SJSA1 (cell line): Measurements from ENCODE around the gene BRI3BP. TPM values are rescaled to one million over a fixed set of nuclear protein-coding genes. Genes with fewer than 3 reads are reported as not detected.
A peak's percentile ranks its signal among the peaks of the same experiment; 100 is the strongest.
"Not testable (repeated sequence)": the region's sequence is repeated elsewhere in the genome, so short reads cannot be mapped to it uniquely, and the experiment has no call there.

Experiments
- DNase-seq, 2 experiments: peaks; one replicate each; pipeline ENCODE4 v3.0.0-alpha.2; 2015 to 2020; ENCODE audit warnings: low spot score in 2 of 2, low read depth in 1 of 2
- H3K27ac ChIP-seq: fragments of 250-450 bp; sonication (Bioruptor Pico); 2 replicates; pipeline ENCODE4 v1.5.1; 2020; ENCODE audit warnings: mild to moderate bottlenecking, moderate library complexity
- H3K27me3 ChIP-seq: fragments of 250-450 bp; sonication (Bioruptor Pico); replicated peaks from 2 replicates; pipeline ENCODE4 v1.5.1; 2020; ENCODE audit warnings: mild to moderate bottlenecking, moderate library complexity
- H3K36me3 ChIP-seq: fragments of 250-450 bp; sonication (Bioruptor Pico); 2 replicates; pipeline ENCODE4 v1.5.1; 2020; ENCODE audit warnings: mild to moderate bottlenecking
- H3K4me1 ChIP-seq: fragments of 250-450 bp; sonication (Bioruptor Pico); replicated peaks from 2 replicates; pipeline ENCODE4 v1.6.1; 2021; ENCODE audit warnings: mild to moderate bottlenecking
- H3K4me3 ChIP-seq: fragments of 250-450 bp; sonication (Bioruptor Pico); 2 replicates; pipeline ENCODE4 v1.5.1; 2020; ENCODE audit warnings: mild to moderate bottlenecking
- H3K9me3 ChIP-seq: fragments of 250-450 bp; sonication (Bioruptor Pico); replicated peaks from 2 replicates; pipeline ENCODE4 v1.5.1; 2020; ENCODE audit warnings: mild to moderate bottlenecking
- total RNA-seq: library from RNA; depleted of rRNA; stranded (reverse); fragments of >200 nt; shearing (Covaris generic); gene quantifications from 2 replicates; pipeline ENCODE4 v1.2.3, GENCODE V29; 2014

Gene BRI3BP
- total RNA-seq, 1 experiment from 2014 or later, result 12.4 TPM

DNA sequence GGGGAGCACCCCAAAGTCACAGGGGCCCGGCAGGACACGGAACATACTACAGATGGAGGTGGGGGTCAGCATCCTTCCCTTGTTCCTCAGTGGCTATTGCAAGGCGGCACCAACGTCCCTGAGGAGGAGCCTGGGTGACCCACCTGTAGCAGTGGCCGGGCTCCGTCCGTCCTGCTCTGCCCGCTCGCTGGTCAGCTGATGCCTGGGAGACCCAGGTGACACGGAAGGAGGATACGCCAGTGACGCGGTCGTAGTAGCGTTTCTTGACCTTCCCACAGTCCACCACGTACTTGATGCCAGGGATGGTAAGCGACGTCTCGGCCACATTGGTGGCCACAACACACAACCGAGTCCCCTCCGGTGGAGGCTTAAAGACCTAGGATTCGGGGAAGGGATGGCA is 29.2 kb upstream of the BRI3BP start:
- Histone ChIP-seq H3K36me3 (peaks cover 78% of the 10 kb centered on the region), H3K4me1 (no peaks in the 10 kb centered on the region), H3K27me3 (no peaks in the 10 kb centered on the region), H3K27ac (no peak overlapping the region), H3K4me3 (no peak overlapping the region), H3K9me3 (no peaks in the 10 kb centered on the region)
- DNase-seq, result no peak

DNA sequence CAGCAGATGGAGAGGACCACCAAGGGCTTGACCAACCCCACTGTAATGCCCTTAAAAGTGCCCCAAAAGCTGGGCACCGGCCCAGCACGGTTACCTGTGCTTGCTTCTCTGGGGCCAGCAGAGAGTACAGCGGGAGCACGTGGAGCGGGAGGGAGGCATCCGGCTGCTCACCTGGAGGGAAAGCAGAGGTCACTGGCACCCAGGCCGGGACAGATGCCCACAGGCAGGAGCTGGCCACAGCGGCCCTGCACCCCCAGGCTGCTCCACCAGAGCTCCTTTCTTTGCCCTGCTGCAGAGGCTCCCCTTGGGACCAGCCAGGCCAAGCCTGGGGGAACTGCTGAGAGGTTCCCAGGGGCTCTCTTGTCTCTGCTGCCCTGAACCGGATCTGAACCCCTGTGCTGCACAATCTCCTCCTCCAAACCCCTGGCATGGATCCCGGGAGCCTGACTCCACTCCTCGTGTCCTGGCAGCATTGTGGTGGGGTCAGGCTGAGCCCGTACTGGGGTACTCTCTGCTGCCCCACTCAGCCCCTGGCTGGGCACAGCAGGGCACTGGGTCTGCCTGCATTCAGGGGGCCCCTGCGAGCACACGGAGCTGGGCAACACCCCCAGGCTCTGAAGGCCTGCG is 28.5 kb upstream of the BRI3BP start:
- Histone ChIP-seq H3K36me3 (peaks cover 73% of the 10 kb centered on the region), H3K9me3 (no peaks in the 10 kb centered on the region), H3K27me3 (no peaks in the 10 kb centered on the region), H3K4me1 (no peaks in the 10 kb centered on the region), H3K4me3 (no peak overlapping the region), H3K27ac (no peak overlapping the region)
- DNase-seq, result no peak

DNA sequence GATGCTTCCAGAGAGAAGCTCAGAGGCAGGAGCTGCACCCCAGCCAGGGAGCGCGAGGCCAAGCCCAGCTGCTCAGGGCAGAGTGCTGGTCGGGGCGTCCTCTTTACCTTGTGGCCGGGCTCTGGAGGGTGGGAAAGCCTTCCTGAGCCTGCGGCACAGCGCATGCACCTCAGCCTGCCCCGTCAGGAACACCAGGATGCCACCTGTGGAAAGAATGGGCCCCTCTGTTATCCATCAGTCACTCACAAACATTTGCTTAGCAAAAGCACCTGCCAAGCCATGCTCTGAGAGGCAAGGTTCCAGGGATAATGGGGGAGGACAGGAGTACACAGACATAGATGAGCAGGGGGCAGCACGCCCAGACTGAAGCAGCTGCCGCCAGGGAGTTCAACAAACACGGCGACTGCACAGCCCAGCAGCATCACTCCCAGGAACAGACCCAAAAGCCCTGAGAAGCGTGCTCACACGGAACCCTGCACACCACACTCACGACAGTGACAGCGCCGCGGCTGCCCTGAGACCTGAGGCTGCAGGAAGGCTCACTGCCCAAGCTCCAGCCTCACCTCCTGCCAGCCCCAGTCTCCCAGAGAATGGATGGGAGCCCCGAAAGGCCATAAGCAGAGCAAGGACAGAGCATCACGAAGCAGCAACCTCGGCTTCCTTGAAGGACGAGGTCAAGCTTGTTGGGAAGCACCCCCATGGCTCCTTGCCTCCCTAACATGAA is 26.3 kb upstream of the BRI3BP start:
- no peak for DNase-seq
- Histone ChIP-seq H3K9me3 (no peaks in the 10 kb centered on the region), H3K4me3 (no peak overlapping the region), H3K36me3 (peaks cover 77% of the 10 kb centered on the region), H3K4me1 (no peaks in the 10 kb centered on the region), H3K27me3 (no peaks in the 10 kb centered on the region), H3K27ac (no peak overlapping the region)

DNA sequence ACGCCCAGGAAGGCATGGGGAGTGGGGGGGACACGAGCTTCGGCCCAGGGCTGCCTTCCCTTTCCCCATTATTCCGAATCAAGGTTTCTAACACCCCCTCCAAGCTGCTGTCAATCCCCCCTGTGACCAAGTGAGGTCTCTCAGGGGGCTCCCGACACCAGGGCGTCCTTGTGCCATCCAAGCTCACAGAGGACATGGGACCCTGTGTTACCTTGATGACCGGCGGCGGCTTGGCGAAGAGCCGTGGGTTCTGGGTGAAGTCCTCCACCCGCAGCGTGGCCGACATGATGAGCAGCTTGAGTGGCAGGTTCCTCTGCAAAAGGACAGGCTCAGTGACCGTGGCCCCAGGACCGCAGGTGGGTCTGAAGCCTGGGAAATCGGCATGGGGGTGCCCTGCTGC is 24.8 kb upstream of the BRI3BP start:
- Histone ChIP-seq H3K27ac (no peak overlapping the region), H3K9me3 (no peaks in the 10 kb centered on the region), H3K27me3 (no peaks in the 10 kb centered on the region), H3K4me1 (no peaks in the 10 kb centered on the region), H3K4me3 (no peak overlapping the region), H3K36me3 (peaks cover 70% of the 10 kb centered on the region)
- no peak for DNase-seq

DNA sequence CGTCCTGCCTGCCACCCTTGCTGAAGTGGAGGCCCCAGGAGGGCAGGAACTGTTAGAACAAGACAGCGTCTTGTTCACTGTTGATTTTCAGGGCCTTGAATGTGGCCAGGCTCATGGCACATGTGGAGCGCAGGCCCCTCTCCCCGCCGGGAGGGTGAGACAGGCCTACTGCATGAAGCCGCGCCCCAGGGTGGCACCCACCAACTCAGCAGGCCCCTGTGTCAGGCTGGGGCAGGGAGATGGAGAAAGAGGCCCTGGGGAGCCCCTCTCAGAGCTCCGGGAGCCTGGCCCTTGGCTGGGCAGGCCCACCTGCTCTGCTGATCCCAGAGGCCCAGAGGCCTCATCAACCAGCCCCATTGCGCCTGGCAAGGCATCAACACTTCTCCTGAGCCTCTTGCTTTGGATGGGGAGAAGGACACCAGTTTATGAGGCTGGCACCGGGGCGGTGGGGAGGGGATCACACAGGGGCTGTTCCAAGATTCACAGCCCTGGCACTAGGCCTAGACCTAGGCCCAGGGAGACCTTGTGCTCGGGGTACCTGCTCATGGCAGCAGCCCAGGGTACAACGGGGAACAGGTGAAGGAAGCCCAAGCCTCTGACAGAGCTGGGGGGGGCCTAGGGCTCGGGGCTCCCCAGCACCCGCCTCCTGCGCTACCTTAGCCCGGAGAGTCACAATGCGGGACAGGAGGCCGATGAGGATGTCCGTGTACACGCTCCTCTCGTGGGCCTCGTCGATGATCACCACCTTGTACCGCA is 22.6 kb upstream of the BRI3BP start:
- Histone ChIP-seq H3K36me3 (peaks cover 70% of the 10 kb centered on the region), H3K27me3 (no peaks in the 10 kb centered on the region), H3K4me3 (no peak overlapping the region), H3K27ac (no peak overlapping the region), H3K4me1 (no peaks in the 10 kb centered on the region), H3K9me3 (no peaks in the 10 kb centered on the region)
- DNase-seq, result no peak

DNA sequence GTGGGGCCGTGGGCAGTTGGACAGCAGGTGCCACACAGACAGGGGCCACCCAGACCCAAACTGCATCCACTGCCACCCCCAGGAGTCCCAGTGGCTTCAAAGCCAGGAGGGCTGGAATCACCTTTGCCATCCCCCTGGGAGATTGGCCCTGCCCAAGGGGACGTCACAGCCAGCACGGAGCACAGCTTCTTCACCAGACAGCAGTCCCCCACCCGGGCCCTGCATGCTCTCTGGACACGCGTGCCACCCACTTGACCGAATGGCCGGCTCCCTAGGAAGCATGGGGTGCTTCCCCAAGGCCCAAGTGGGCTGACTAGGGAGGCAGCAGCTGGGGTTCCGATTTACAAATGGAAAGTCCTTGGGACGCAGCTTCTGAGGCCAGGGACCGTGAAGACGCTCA is 21.8 kb upstream of the BRI3BP start:
- Histone ChIP-seq H3K4me3 (no peak overlapping the region), H3K27me3 (no peaks in the 10 kb centered on the region), H3K36me3 (peaks cover 71% of the 10 kb centered on the region), H3K9me3 (no peaks in the 10 kb centered on the region), H3K27ac (no peak overlapping the region), H3K4me1 (no peaks in the 10 kb centered on the region)
- DNase-seq, result no peak

DNA sequence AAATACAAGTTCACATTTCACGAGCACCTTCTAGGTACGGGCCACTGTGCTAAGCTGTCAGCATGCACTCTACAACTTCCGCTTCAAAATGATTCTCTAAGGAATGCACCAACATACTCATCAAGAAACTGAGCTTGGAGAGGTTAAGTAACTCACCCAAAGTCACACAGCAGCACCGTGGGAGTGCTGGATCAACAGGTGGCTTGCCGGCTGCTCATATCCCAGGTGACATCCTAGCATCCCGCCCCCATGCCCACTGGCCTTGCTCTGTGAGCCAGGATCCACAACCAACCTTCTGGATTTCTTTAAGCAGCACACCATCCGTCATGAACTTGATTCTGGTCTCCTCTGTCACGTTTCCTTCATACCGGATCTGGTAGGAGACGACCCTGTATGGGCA is 21.2 kb upstream of the BRI3BP start:
- no peak overlapping the region for H3K4me3 ChIP-seq
- peaks cover 71% of the 10 kb centered on the region for H3K36me3 ChIP-seq
- H3K27ac ChIP-seq, result no peak overlapping the region

DNA sequence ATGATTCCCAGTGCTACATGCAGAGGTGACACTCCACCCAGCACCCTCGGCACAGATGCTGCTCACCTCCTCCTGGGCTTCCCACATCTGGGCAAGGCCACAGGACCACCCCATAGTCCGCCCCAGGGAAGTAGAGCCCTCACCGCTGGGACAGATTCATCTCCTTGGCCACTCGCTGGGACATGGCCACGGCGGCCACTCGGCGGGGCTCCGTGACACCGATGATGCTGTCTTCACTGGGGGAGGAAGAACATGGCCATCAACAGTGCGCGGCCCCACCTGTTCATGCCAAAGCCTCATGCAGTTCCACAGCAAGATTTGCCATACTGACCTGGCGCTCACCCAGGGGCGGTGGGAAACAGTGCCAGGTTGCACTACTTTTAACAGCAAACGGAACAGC is 18.2 kb upstream of the BRI3BP start:
- no peak for DNase-seq
- Histone ChIP-seq H3K27ac (no peak overlapping the region), H3K4me3 (no peak overlapping the region), H3K36me3 (peaks cover 73% of the 10 kb centered on the region), H3K9me3 (no peaks in the 10 kb centered on the region), H3K27me3 (no peaks in the 10 kb centered on the region), H3K4me1 (no peaks in the 10 kb centered on the region; the same call in 1 of the 2 replicates)

More for the DNA sequence above, 21.2 kb upstream of the BRI3BP start:
- no peaks in the 10 kb centered on the region for H3K9me3 ChIP-seq
- H3K4me1 ChIP-seq, result no peaks in the 10 kb centered on the region; the same call in 1 of the 2 replicates
- no peaks in the 10 kb centered on the region for H3K27me3 ChIP-seq
- no peak for DNase-seq

DNA sequence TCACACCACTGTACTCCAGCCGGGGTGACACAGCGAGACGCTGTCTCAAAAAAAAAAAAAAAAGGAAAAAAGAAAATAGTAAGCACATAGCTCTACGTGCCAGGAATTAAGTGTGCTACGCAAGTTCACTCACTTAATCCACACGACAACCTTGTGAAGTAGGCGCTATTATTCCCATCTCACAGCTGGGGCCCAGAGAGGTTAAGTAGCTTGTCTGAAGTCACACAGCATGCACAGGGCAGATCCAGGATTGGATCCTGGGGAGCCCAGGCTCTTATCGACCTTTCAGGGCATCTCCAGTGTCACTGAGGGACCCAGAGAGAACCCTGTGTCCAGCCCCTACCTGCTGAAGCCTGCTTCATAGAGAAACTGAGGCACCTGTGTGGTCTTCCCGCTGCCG is 16.4 kb upstream of the BRI3BP start:
- Histone ChIP-seq H3K36me3 (peaks cover 70% of the 10 kb centered on the region), H3K27ac (no peak overlapping the region), H3K27me3 (no peaks in the 10 kb centered on the region), H3K4me3 (no peak overlapping the region), H3K4me1 (no peaks in the 10 kb centered on the region; the same call in 1 of the 2 replicates), H3K9me3 (no peaks in the 10 kb centered on the region)
- DNase-seq, result no peak

DNA sequence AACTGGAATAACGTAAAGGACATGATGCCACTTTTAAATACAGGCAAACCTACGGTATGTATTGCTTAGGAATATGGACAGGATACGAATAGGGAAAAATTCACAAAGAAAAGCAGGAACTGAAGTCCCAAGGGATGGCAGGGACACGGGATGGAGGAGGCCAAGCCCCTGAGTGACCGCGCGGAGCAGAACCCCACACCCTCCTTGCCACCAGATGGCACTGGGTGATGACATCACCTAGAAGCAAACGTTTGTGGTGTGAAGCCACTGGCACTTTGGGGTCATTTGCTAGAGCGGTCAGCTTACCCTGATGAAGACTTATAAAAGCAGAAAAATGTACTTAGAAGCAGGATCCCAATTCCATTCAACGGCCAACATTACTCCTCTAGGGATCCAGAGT is 13.9 kb upstream of the BRI3BP start:
- H3K9me3 ChIP-seq, result no peaks in the 10 kb centered on the region
- no peaks in the 10 kb centered on the region for H3K27me3 ChIP-seq
- H3K4me3 ChIP-seq, result no peak overlapping the region
- no peaks in the 10 kb centered on the region; the same call in 1 of the 2 replicates for H3K4me1 ChIP-seq
- H3K27ac ChIP-seq, result no peak overlapping the region
- DNase-seq, result no peak
- H3K36me3 ChIP-seq, result peaks cover 82% of the 10 kb centered on the region

DNA sequence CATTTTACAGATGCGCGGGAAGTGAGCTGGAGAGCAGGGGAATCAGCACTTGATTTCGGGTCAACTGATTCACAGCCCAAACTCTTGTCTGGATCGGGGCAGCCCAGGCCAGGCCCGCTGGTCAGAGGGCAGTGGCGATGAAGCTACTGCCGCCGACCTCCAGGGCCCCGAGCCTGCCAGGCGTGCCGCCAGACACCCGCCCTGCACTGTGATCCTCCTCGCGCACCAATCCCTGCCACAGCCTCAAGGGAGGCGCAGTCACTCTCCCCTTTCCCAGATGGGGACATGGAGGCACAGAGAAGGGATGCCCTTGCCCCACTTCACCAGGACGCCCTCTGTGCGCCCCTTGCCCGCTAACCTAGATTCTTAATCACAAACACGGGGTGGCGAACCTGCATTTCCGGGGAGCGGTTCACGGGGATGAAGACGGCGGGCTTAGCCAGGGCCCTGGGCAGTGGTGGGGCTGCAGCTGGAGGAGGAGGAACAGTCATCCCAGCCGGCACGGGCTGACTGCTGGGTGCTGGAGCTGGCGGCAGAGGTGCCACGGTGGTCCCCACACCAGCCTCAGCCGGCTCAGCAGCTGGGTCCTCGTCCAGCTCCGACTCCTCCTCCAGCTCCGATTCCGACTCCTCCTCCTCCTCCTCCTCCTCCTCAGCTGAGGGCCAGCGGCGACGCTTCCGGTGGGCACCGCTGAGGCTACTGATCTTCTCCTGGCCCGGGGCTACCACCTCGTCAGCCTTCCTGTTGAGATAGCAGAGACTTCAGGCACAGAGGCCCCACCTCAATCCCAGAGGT is 13.2 kb upstream of the BRI3BP start:
- no peak overlapping the region for H3K4me3 ChIP-seq
- no peaks in the 10 kb centered on the region for H3K9me3 ChIP-seq
- H3K36me3 ChIP-seq, result peaks cover 82% of the 10 kb centered on the region
- DNase-seq, result no peak
- H3K27me3 ChIP-seq, result no peaks in the 10 kb centered on the region
- no peak overlapping the region for H3K27ac ChIP-seq
- H3K4me1 ChIP-seq, result no peaks in the 10 kb centered on the region; the same call in 1 of the 2 replicates

DNA sequence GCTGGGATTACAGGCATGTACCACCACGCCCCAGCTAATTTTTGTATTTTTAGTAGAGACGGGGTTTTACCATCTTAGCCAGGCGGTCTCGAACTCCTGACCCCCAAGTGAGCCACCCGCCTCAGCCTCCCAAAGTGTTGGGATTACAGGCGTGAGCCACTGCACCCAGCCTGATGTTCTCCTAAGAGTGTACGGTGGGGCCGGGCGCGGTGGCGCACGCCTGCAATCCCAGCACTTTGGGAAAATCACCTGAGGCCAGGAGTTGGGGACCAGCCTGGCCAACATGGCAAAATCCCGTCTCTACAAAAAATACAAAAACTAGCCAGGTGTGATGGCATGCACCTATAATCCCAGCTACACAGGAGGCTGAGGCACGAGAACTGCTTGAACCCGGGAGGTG is 6.6 kb upstream of the BRI3BP start:
- not testable (repeated sequence) for DNase-seq

DNA sequence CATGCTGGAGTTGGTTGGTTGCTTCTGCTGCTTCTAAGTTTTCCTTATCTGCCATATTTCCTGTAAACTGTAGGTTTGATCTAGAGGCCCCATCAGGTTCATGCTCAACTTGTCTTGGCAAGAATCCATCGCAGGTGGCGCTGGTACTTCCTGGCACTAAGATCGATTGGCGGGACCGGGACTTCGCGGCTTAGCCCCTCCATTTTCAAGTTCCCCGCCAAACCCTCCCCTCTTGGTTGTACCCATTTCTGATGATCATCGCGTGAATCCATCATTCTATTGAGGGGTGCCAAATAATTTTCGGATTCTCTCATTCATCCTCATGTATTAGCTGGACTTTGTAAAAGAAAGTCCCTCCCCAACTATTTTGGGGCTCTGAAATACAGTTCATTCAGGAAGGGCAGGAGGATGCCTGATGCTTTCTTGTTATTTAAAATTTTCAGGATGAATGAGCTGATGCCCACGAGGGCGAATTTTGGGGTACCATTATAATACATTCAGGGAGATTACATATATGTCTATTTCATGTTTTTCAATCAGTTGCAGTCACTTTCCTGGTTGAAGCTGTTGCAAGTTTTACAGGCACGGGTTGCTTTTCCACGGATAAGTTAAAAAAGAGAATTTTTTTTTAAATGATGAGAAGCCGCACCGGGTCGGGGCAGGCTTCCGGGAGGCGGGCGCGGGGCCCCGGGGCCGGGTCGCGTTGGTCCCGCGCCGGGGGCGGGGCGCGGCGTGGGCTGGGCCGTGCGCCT is 395 bp upstream of the BRI3BP start:
- Histone ChIP-seq H3K4me1 (peaks cover 12% of the 10 kb centered on the region), H3K27ac (no peak overlapping the region), H3K27me3 (no peaks in the 10 kb centered on the region), H3K9me3 (0 out of 2 replicates have a peak, but pooled peaks cover 6% of the 10 kb centered on the region), H3K4me3 (peak overlapping the region; percentile 80), H3K36me3 (peaks cover 7% of the 10 kb centered on the region)
- DNase-seq, result peak in 1 of 2 experiments; percentile 9

More for the DNA sequence above, 6.6 kb upstream of the BRI3BP start:
- H3K27me3 ChIP-seq, H3K9me3 ChIP-seq, H3K27ac ChIP-seq, H3K4me1 ChIP-seq, H3K4me3 ChIP-seq: not testable (repeated sequence)
- peaks cover 41% of the 10 kb centered on the region for H3K36me3 ChIP-seq
